ENCODE results near the gene POLD2.

Gene POLD2

GRCh38 chr7:44141221-44141850 is 18.0 kb upstream of the POLD2 start, which contains the start of gene MYL7:
TSS of gene MYL7 (minus strand) at chr7:44141332. CDS start at chr7:44141305, 27 bp downstream.
- Histone ChIP-seq H3K4me2 (ENCODE audit: insufficient read depth, low read length, poor library complexity, severe bottlenecking) (no peak within 1 kb of the TSS), H2BK15ac (ENCODE audit: low read length) (peak within 1 kb of the TSS; percentile 55), H2AK5ac (ENCODE audit: low read depth, low read length) (peak within 1 kb of the TSS; percentile 88), H3K79me1 (ENCODE audit: low read depth, low read length) (no peaks in the 10 kb centered on the region), H2BK12ac (ENCODE audit: low read length) (no peak within 1 kb of the TSS), H3K4ac (ENCODE audit: low read length) (no peak within 1 kb of the TSS), H2AFZ (ENCODE audit: low read length) (no peak within 1 kb of the TSS), H3K18ac (ENCODE audit: low read length) (peak within 1 kb of the TSS; percentile 64), H3K9me3 (replicated peaks in 1 of 2; ENCODE audit: control insufficient read depth in 2 of 2, insufficient read depth in 1 of 2, low read depth in 1 of 2, low read length in 2 of 2) (peaks cover 6 to 7% of the 10 kb centered on the region in 2 donors), H3K27me3 (ENCODE audit: control insufficient read depth in 3 of 3, insufficient read depth in 3 of 3, low read depth in 1 of 3, low read length in 3 of 3) (peaks cover 7 to 69% (median 24%) of the 10 kb centered on the region in 3 experiments), H3K4me1 (ENCODE audit: control insufficient read depth in 2 of 2, insufficient read depth in 1 of 2, low read depth in 1 of 2, low read length in 2 of 2) (peaks cover 3 to 10% of the 10 kb centered on the region in 2 donors), H4K8ac (ENCODE audit: low read depth, low read length) (peak within 1 kb of the TSS; percentile 7), H3K23ac (ENCODE audit: low read depth, low read length, poor library complexity) (peak within 1 kb of the TSS; percentile 65), H3K4me3 (ENCODE audit: low read length in 2 of 2) (no peak within 1 kb of the TSS), H3K9ac (ENCODE audit: low read depth, low read length, poor library complexity) (peak within 1 kb of the TSS; percentile 51), H3K27ac (replicated peaks; ENCODE audit: low read length) (no peak within 1 kb of the TSS), H3K14ac (ENCODE audit: low read length) (no peak within 1 kb of the TSS), H4K91ac (ENCODE audit: low read depth, low read length, poor library complexity) (no peak within 1 kb of the TSS), H2BK5ac (ENCODE audit: low read length) (peak within 1 kb of the TSS; percentile 53), H3K36me3 (replicated peaks in 1 of 2; ENCODE audit: control insufficient read depth in 2 of 2, insufficient read depth in 2 of 2, low read length in 2 of 2) (no peaks in the 10 kb centered on the region), H2BK120ac (ENCODE audit: low read depth, low read length) (no peak within 1 kb of the TSS)
- no CpG with 5 or more reads among the region's 6 CpGs for WGBS, 2 donors (ENCODE audit: extremely low coverage in 2 of 2, insufficient read length in 2 of 2, insufficient replicate concordance in 1 of 2)
- DNase-seq (ENCODE audit: low spot score) = no peak

GRCh38 chr7:44140341-44140740 is 17.0 kb upstream of the POLD2 start:
- no peak overlapping the region for H4K8ac ChIP-seq (ENCODE audit: low read depth, low read length)
- peaks cover 2 to 3% of the 10 kb centered on the region in 2 donors for H3K4me1 ChIP-seq (ENCODE audit: control insufficient read depth in 2 of 2, insufficient read depth in 1 of 2, low read depth in 1 of 2, low read length in 2 of 2)
- H3K27me3 ChIP-seq (ENCODE audit: control insufficient read depth in 3 of 3, insufficient read depth in 3 of 3, low read depth in 1 of 3, low read length in 3 of 3) = peaks cover 4 to 66% (median 17%) of the 10 kb centered on the region in 3 experiments
- peak overlapping the region; percentile 64 for H3K18ac ChIP-seq (ENCODE audit: low read length)
- H3K23ac ChIP-seq (ENCODE audit: low read depth, low read length, poor library complexity) = no peak overlapping the region
- H3K9ac ChIP-seq (ENCODE audit: low read depth, low read length, poor library complexity) = no peak overlapping the region
- H2BK120ac ChIP-seq (ENCODE audit: low read depth, low read length) = no peak overlapping the region
- peak overlapping the region; percentile 88 for H2AK5ac ChIP-seq (ENCODE audit: low read depth, low read length)
- no peak overlapping the region for H3K4ac ChIP-seq (ENCODE audit: low read length)
- H3K36me3 ChIP-seq (replicated peaks in 1 of 2; ENCODE audit: control insufficient read depth in 2 of 2, insufficient read depth in 2 of 2, low read length in 2 of 2) = no peaks in the 10 kb centered on the region
- H4K91ac ChIP-seq (ENCODE audit: low read depth, low read length, poor library complexity) = no peak overlapping the region
- no peak overlapping the region for H2BK12ac ChIP-seq (ENCODE audit: low read length)
- peak overlapping the region; percentile 53 for H2BK5ac ChIP-seq (ENCODE audit: low read length)
- no peak overlapping the region for H3K4me3 ChIP-seq (ENCODE audit: low read length in 2 of 2)
- H3K14ac ChIP-seq (ENCODE audit: low read length) = no peak overlapping the region
- no peaks in the 10 kb centered on the region for H3K79me1 ChIP-seq (ENCODE audit: low read depth, low read length)
- H3K4me2 ChIP-seq (ENCODE audit: insufficient read depth, low read length, poor library complexity, severe bottlenecking) = no peak overlapping the region
- DNase-seq (ENCODE audit: low spot score) = no peak
- H3K9me3 ChIP-seq (replicated peaks in 1 of 2; ENCODE audit: control insufficient read depth in 2 of 2, insufficient read depth in 1 of 2, low read depth in 1 of 2, low read length in 2 of 2) = peaks cover 3 to 5% of the 10 kb centered on the region in 2 donors
- peak overlapping the region; percentile 55 for H2BK15ac ChIP-seq (ENCODE audit: low read length)
- no peak overlapping the region for H2AFZ ChIP-seq (ENCODE audit: low read length)
- no peak overlapping the region for H3K27ac ChIP-seq (replicated peaks; ENCODE audit: low read length)
- WGBS, 2 donors (ENCODE audit: extremely low coverage in 2 of 2, insufficient read length in 2 of 2, insufficient replicate concordance in 1 of 2) = no CpG with 5 or more reads among the region's 10 CpGs

GRCh38 chr7:44139311-44140010 is 16.1 kb upstream of the POLD2 start:
- peak overlapping the region; percentile 53 for H2BK5ac ChIP-seq (ENCODE audit: low read length)
- no peak for DNase-seq (ENCODE audit: low spot score)
- no peak overlapping the region for H2BK12ac ChIP-seq (ENCODE audit: low read length)
- no peak overlapping the region for H3K27ac ChIP-seq (replicated peaks; ENCODE audit: low read length)
- WGBS, 2 donors (ENCODE audit: extremely low coverage in 2 of 2, insufficient read length in 2 of 2, insufficient replicate concordance in 1 of 2) = no CpG with 5 or more reads among the region's 14 CpGs
- no peaks in the 10 kb centered on the region for H3K36me3 ChIP-seq (replicated peaks in 1 of 2; ENCODE audit: control insufficient read depth in 2 of 2, insufficient read depth in 2 of 2, low read length in 2 of 2)
- no peak overlapping the region for H3K4me2 ChIP-seq (ENCODE audit: insufficient read depth, low read length, poor library complexity, severe bottlenecking)
- peak overlapping the region; percentile 65 for H3K23ac ChIP-seq (ENCODE audit: low read depth, low read length, poor library complexity)
- H3K27me3 ChIP-seq (ENCODE audit: control insufficient read depth in 3 of 3, insufficient read depth in 3 of 3, low read depth in 1 of 3, low read length in 3 of 3) = peaks cover 0 to 62% (median 9%) of the 10 kb centered on the region in 3 experiments
- H3K79me1 ChIP-seq (ENCODE audit: low read depth, low read length) = no peaks in the 10 kb centered on the region
- no peak overlapping the region for H2BK120ac ChIP-seq (ENCODE audit: low read depth, low read length)
- no peak overlapping the region for H3K9ac ChIP-seq (ENCODE audit: low read depth, low read length, poor library complexity)
- H3K18ac ChIP-seq (ENCODE audit: low read length) = peak overlapping the region; percentile 64
- no peak overlapping the region for H3K14ac ChIP-seq (ENCODE audit: low read length)
- H3K4me1 ChIP-seq (ENCODE audit: control insufficient read depth in 2 of 2, insufficient read depth in 1 of 2, low read depth in 1 of 2, low read length in 2 of 2) = peaks cover 0 to 2% of the 10 kb centered on the region in 2 donors
- H2AFZ ChIP-seq (ENCODE audit: low read length) = no peak overlapping the region
- H3K9me3 ChIP-seq (replicated peaks in 1 of 2; ENCODE audit: control insufficient read depth in 2 of 2, insufficient read depth in 1 of 2, low read depth in 1 of 2, low read length in 2 of 2) = no peaks in the 10 kb centered on the region
- H2AK5ac ChIP-seq (ENCODE audit: low read depth, low read length) = peak overlapping the region; percentile 70
- no peak overlapping the region for H4K91ac ChIP-seq (ENCODE audit: low read depth, low read length, poor library complexity)
- H2BK15ac ChIP-seq (ENCODE audit: low read length) = no peak overlapping the region
- no peak overlapping the region for H3K4ac ChIP-seq (ENCODE audit: low read length)
- no peak overlapping the region for H4K8ac ChIP-seq (ENCODE audit: low read depth, low read length)
- no peak overlapping the region for H3K4me3 ChIP-seq (ENCODE audit: low read length in 2 of 2)

- H3K23ac ChIP-seq (ENCODE audit: low read depth, low read length, poor library complexity) = no peak overlapping the region
- DNase-seq (ENCODE audit: low spot score) = no peak
- H3K9me3 ChIP-seq (replicated peaks in 1 of 2; ENCODE audit: control insufficient read depth in 2 of 2, insufficient read depth in 1 of 2, low read depth in 1 of 2, low read length in 2 of 2) = no peaks in the 10 kb centered on the region
- H4K91ac ChIP-seq (ENCODE audit: low read depth, low read length, poor library complexity) = no peak overlapping the region
- peaks cover 0 to 61% (median 3%) of the 10 kb centered on the region in 3 experiments for H3K27me3 ChIP-seq (ENCODE audit: control insufficient read depth in 3 of 3, insufficient read depth in 3 of 3, low read depth in 1 of 3, low read length in 3 of 3)
- H2BK15ac ChIP-seq (ENCODE audit: low read length) = no peak overlapping the region
- no peak overlapping the region for H2BK120ac ChIP-seq (ENCODE audit: low read depth, low read length)
- H3K4ac ChIP-seq (ENCODE audit: low read length) = no peak overlapping the region
- H3K79me1 ChIP-seq (ENCODE audit: low read depth, low read length) = no peaks in the 10 kb centered on the region
- no peak overlapping the region for H3K4me3 ChIP-seq (ENCODE audit: low read length in 2 of 2)
- H4K8ac ChIP-seq (ENCODE audit: low read depth, low read length) = no peak overlapping the region
- no CpG with 5 or more reads among the region's 8 CpGs for WGBS, 2 donors (ENCODE audit: extremely low coverage in 2 of 2, insufficient read length in 2 of 2, insufficient replicate concordance in 1 of 2)
- no peak overlapping the region for H3K4me2 ChIP-seq (ENCODE audit: insufficient read depth, low read length, poor library complexity, severe bottlenecking)
- H2AK5ac ChIP-seq (ENCODE audit: low read depth, low read length) = no peak overlapping the region
- H3K14ac ChIP-seq (ENCODE audit: low read length) = no peak overlapping the region
- no peak overlapping the region for H2BK12ac ChIP-seq (ENCODE audit: low read length)
- H3K4me1 ChIP-seq (ENCODE audit: control insufficient read depth in 2 of 2, insufficient read depth in 1 of 2, low read depth in 1 of 2, low read length in 2 of 2) = peaks cover 0 to 2% of the 10 kb centered on the region in 2 donors
- no peak overlapping the region for H3K9ac ChIP-seq (ENCODE audit: low read depth, low read length, poor library complexity)
- H3K36me3 ChIP-seq (replicated peaks in 1 of 2; ENCODE audit: control insufficient read depth in 2 of 2, insufficient read depth in 2 of 2, low read length in 2 of 2) = no peaks in the 10 kb centered on the region
- H2BK5ac ChIP-seq (ENCODE audit: low read length) = no peak overlapping the region
- H3K27ac ChIP-seq (replicated peaks; ENCODE audit: low read length) = no peak overlapping the region
- no peak overlapping the region for H3K18ac ChIP-seq (ENCODE audit: low read length)
- no peak overlapping the region for H2AFZ ChIP-seq (ENCODE audit: low read length)
Observed at GRCh38 chr7:44138698-44139097, 15.3 kb upstream of the POLD2 start.

All from neuronal stem cell (in vitro differentiated cells).